ENCODE data around the gene EIF2D. TPM values are rescaled to one million over a fixed set of nuclear protein-coding genes. Genes with fewer than 3 reads are reported as not detected.

EIF2D gene
- total RNA-seq, 1 donor from 2014 or later, result 41.2 TPM

- no peak for DNase-seq (ENCODE audit: low read depth in 2 of 2)
These were observed 39.4 kb downstream of the EIF2D start for GRCh38 chr1:206572835-206573234.

- DNase-seq (ENCODE audit: low read depth in 2 of 2), result peak; percentile 30 to 70
These were observed 41.7 kb downstream of the EIF2D start for GRCh38 chr1:206570529-206570928.

GRCh38 chr1:206569556-206569955 lies 42.7 kb downstream of the EIF2D start:
- DNase-seq (ENCODE audit: low read depth in 2 of 2), result no peak

- no peak for DNase-seq (ENCODE audit: low read depth in 2 of 2)
These were observed 43.4 kb downstream of the EIF2D start for GRCh38 chr1:206568779-206569352.

- DNase-seq (ENCODE audit: low read depth in 2 of 2), result no peak
These were observed 44.0 kb downstream of the EIF2D start for GRCh38 chr1:206568256-206568655.

GRCh38 chr1:206566999-206567398 lies 45.3 kb downstream of the EIF2D start:
- no peak for DNase-seq (ENCODE audit: low read depth in 2 of 2)

- DNase-seq (ENCODE audit: low read depth in 2 of 2), result no peak
These were observed 46.3 kb downstream of the EIF2D start for GRCh38 chr1:206565995-206566394.

GRCh38 chr1:206563367-206564207 lies 48.7 kb downstream of the EIF2D start:
- DNase-seq (ENCODE audit: low read depth in 2 of 2), result no peak

- no peak for DNase-seq (ENCODE audit: low read depth in 2 of 2)
These were observed 52.1 kb downstream of the EIF2D start for GRCh38 chr1:206560007-206560716.

- no peak for DNase-seq (ENCODE audit: low read depth in 2 of 2)
These were observed 52.6 kb downstream of the EIF2D start for GRCh38 chr1:206559672-206559995.

GRCh38 chr1:206558794-206559671 lies 53.2 kb downstream of the EIF2D start:
- no peak for DNase-seq (ENCODE audit: low read depth in 2 of 2)

- no peak for DNase-seq (ENCODE audit: low read depth in 2 of 2)
These were observed 54.4 kb downstream of the EIF2D start for GRCh38 chr1:206557636-206558473.

- peak in 1 of 2 donors; percentile 39 for DNase-seq (ENCODE audit: low read depth in 2 of 2)
These were observed 55.3 kb downstream of the EIF2D start for GRCh38 chr1:206556750-206557635.

GRCh38 chr1:206556047-206556749 lies 56.1 kb downstream of the EIF2D start:
- no peak for DNase-seq (ENCODE audit: low read depth in 2 of 2)

GRCh38 chr1:206555473-206555935 lies 56.8 kb downstream of the EIF2D start:
- DNase-seq (ENCODE audit: low read depth in 2 of 2), result no peak

- no peak for DNase-seq (ENCODE audit: low read depth in 2 of 2)
These were observed 57.4 kb downstream of the EIF2D start for GRCh38 chr1:206554701-206555472.

- DNase-seq (ENCODE audit: low read depth in 2 of 2), result no peak
These were observed 58.1 kb downstream of the EIF2D start for GRCh38 chr1:206554211-206554610.

- DNase-seq (ENCODE audit: low read depth in 2 of 2), result no peak
These were observed 60.3 kb downstream of the EIF2D start for GRCh38 chr1:206551986-206552326.
